GM06990 (cell line): ENCODE results near the gene PRR11.
A peak's percentile ranks its signal among the peaks of the same experiment; 100 is the strongest.

Experiments
- DNase-seq: peaks from one replicate; pipeline ENCODE4 v3.0.0-alpha.2; 2011; ENCODE audit not compliant: insufficient read length; ENCODE audit errors: extremely low read depth
- H3K27me3 ChIP-seq: replicated peaks from 2 replicates; pipeline ENCODE4 v1.6.0; 2011; ENCODE audit warnings: low read length; ENCODE audit not compliant: control insufficient read depth, insufficient read depth
- H3K36me3 ChIP-seq: 2 replicates; pipeline ENCODE4 v1.5.1; 2011; ENCODE audit warnings: low read length; ENCODE audit not compliant: control insufficient read depth, insufficient read depth
- H3K4me3 ChIP-seq: replicated peaks from 2 replicates; pipeline ENCODE4 v1.5.1; 2011; ENCODE audit warnings: low read depth, mild to moderate bottlenecking, control low read depth, low read length
- CTCF ChIP-seq: IDR thresholded peaks from 2 replicates; pipeline ENCODE4 v1.5.1; 2011; ENCODE audit warnings: low read length, control low read depth, mild to moderate bottlenecking, inconsistent platforms; ENCODE audit not compliant: insufficient read depth, poor library complexity, severe bottlenecking

PRR11 gene

GRCh38 chr17:59155439-59156177, at the start of gene PRR11:
Gene PRR11, plus strand, starts transcription at chr17:59155746. Its CDS starts 14,007 bp downstream, at chr17:59169753.
- peak; percentile 16 for DNase-seq
- Histone ChIP-seq H3K36me3 (no peaks in the 10 kb centered on the region), H3K27me3 (no peaks in the 10 kb centered on the region), H3K4me3 (peak within 1 kb of the TSS; percentile 96)
- TF ChIP-seq CTCF = no peak

- no peaks in the 10 kb centered on the region for H3K27me3 ChIP-seq
- H3K36me3 ChIP-seq = no peaks in the 10 kb centered on the region
- H3K4me3 ChIP-seq = peak overlapping the region; percentile 90
- no peak for TF ChIP-seq CTCF
- no peak for DNase-seq
These were observed 49.6 kb upstream of the PRR11 start for GRCh38 chr17:59105852-59106462.

GRCh38 chr17:59106463-59107305, 48.9 kb upstream of the PRR11 start, which contains the start of gene TRIM37:
Gene TRIM37, minus strand, starts transcription at chr17:59106880. Its CDS starts 419 bp downstream, at chr17:59106461.
- Histone ChIP-seq H3K36me3 (no peaks in the 10 kb centered on the region), H3K27me3 (no peaks in the 10 kb centered on the region), H3K4me3 (peak within 1 kb of the TSS; percentile 90)
- peak; percentile 25 for TF ChIP-seq CTCF
- DNase-seq = peak; percentile 100

- peak overlapping the region; percentile 90 for H3K4me3 ChIP-seq
- no peak for TF ChIP-seq CTCF
- no peaks in the 10 kb centered on the region; the same call in 1 of the 2 replicates for H3K36me3 ChIP-seq
- H3K27me3 ChIP-seq = no peaks in the 10 kb centered on the region
- no peak for DNase-seq
These were observed 48.3 kb upstream of the PRR11 start for GRCh38 chr17:59107306-59107670.

- H3K36me3 ChIP-seq = no peaks in the 10 kb centered on the region; the same call in 1 of the 2 replicates
- H3K4me3 ChIP-seq = no peak overlapping the region
- TF ChIP-seq CTCF = no peak
- no peaks in the 10 kb centered on the region for H3K27me3 ChIP-seq
- DNase-seq = no peak
These were observed 47.0 kb upstream of the PRR11 start for GRCh38 chr17:59108400-59109102.
